IMR-90 (cell line): ENCODE data around the gene MAP3K5.

Experiments
- CEBPB ChIP-seq: IDR thresholded peaks from 2 replicates; pipeline ENCODE4 v1.6.1; 2012; ENCODE audit warnings: low read depth, low read length, improper control_type of control experiment
- CHD1 ChIP-seq: IDR thresholded peaks from 2 replicates; pipeline ENCODE4 v1.6.1; 2012; ENCODE audit warnings: low read depth, low read length, improper control_type of control experiment
- FOS ChIP-seq: fragments of 150-350 bp; IDR thresholded peaks from 2 replicates; pipeline ENCODE4 v1.6.1; 2016; ENCODE audit warnings: low read depth, low read length
- MAFK ChIP-seq: IDR thresholded peaks from 2 replicates; pipeline ENCODE4 v1.6.1; 2012; ENCODE audit warnings: low read depth, low read length, improper control_type of control experiment
- MAZ ChIP-seq: IDR thresholded peaks from 2 replicates; pipeline ENCODE4 v1.6.1; 2012; ENCODE audit warnings: low read depth, mild to moderate bottlenecking, low read length, improper control_type of control experiment, moderate library complexity, borderline replicate concordance
- MXI1 ChIP-seq: IDR thresholded peaks from 2 replicates; pipeline ENCODE4 v1.6.1; 2012; ENCODE audit warnings: low read depth, mild to moderate bottlenecking, low read length, moderate library complexity, borderline replicate concordance
- NFE2L2 ChIP-seq: fragments of 150-350 bp; IDR thresholded peaks from 2 replicates; pipeline ENCODE4 v1.6.1; 2016; ENCODE audit warnings: low read depth, mild to moderate bottlenecking, low read length
- POLR2A ChIP-seq: IDR thresholded peaks from 2 replicates; pipeline ENCODE4 v1.6.1; 2012; ENCODE audit warnings: mild to moderate bottlenecking, low read depth, low read length
- RAD21 ChIP-seq: IDR thresholded peaks from 2 replicates; pipeline ENCODE4 v1.6.1; 2012; ENCODE audit warnings: low read length, improper control_type of control experiment
- RCOR1 ChIP-seq: IDR thresholded peaks from 2 replicates; pipeline ENCODE4 v1.6.1; 2012; ENCODE audit warnings: mild to moderate bottlenecking, low read length, improper control_type of control experiment; ENCODE audit not compliant: insufficient replicate concordance
- SMC3 ChIP-seq: fragments of 150-350 bp; IDR thresholded peaks from 2 replicates; pipeline ENCODE4 v1.6.1; 2016; ENCODE audit warnings: low read depth, mild to moderate bottlenecking, antibody characterized with exemption, low read length, moderate library complexity
- TF ChIP-seq, protein P1 (sequence below): conservative IDR thresholded peaks from 2 replicates; pipeline ENCODE4 v1.5.1; 2012; ENCODE audit warnings: mild to moderate bottlenecking, low read depth, low read length, improper control_type of control experiment
- TF ChIP-seq, protein P2 (sequence below): fragments of 150-350 bp; IDR thresholded peaks from 2 replicates; pipeline ENCODE4 v1.6.1; 2017; ENCODE audit warnings: mild to moderate bottlenecking, antibody characterized with exemption, low read length, low read depth

DNA sequence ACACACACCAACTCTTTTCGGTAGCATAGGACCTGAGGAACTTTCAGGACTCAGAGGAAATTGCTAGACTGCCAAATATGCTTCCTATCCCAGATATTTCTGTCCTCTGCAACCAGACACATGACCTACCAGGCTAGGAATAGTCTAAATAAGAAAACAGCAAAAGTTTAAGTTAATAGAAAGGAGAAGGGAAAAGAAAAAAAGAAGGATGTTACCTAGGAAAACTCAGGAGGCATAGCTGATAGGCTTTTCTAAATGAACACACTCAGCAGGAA is 74.6 kb downstream of the MAP3K5 start:
- TF ChIP-seq, protein P1, sequence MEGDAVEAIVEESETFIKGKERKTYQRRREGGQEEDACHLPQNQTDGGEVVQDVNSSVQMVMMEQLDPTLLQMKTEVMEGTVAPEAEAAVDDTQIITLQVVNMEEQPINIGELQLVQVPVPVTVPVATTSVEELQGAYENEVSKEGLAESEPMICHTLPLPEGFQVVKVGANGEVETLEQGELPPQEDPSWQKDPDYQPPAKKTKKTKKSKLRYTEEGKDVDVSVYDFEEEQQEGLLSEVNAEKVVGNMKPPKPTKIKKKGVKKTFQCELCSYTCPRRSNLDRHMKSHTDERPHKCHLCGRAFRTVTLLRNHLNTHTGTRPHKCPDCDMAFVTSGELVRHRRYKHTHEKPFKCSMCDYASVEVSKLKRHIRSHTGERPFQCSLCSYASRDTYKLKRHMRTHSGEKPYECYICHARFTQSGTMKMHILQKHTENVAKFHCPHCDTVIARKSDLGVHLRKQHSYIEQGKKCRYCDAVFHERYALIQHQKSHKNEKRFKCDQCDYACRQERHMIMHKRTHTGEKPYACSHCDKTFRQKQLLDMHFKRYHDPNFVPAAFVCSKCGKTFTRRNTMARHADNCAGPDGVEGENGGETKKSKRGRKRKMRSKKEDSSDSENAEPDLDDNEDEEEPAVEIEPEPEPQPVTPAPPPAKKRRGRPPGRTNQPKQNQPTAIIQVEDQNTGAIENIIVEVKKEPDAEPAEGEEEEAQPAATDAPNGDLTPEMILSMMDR, result no peak
- no peak for TF ChIP-seq POLR2A
- TF ChIP-seq RAD21, result no peak
- no peak for TF ChIP-seq CEBPB
- TF ChIP-seq FOS, result no peak
- no peak for TF ChIP-seq RCOR1
- no peak for TF ChIP-seq MAFK
- TF ChIP-seq CHD1, result no peak
- TF ChIP-seq SMC3, result no peak
- TF ChIP-seq, protein P2, sequence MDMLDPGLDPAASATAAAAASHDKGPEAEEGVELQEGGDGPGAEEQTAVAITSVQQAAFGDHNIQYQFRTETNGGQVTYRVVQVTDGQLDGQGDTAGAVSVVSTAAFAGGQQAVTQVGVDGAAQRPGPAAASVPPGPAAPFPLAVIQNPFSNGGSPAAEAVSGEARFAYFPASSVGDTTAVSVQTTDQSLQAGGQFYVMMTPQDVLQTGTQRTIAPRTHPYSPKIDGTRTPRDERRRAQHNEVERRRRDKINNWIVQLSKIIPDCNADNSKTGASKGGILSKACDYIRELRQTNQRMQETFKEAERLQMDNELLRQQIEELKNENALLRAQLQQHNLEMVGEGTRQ, result no peak
- no peak for TF ChIP-seq MXI1
- TF ChIP-seq MAZ, result no peak
- TF ChIP-seq NFE2L2, result no peak
